Caco-2 (cell line): ENCODE results near the gene ARID1A. TPM values are rescaled to one million over a fixed set of nuclear protein-coding genes. Genes with fewer than 3 reads are reported as not detected.
A peak's percentile ranks its signal among the peaks of the same experiment; 100 is the strongest.

ENCODE experiments used
- BruUV-seq: library from RNA; stranded (reverse); fragments of 400-500 nt; replicated peaks from 2 replicates; lab custom pipeline; 2021; lab: Mats Ljungman, UMichigan
- CTCF ChIA-PET: fragments of 300-600 bp; sonication (Branson Sonifier 250); formaldehyde crosslinking; loops from one replicate; lab custom pipeline; 2022; ENCODE audit warnings: antibody characterized with exemption; lab: Charles Lee
- POLR2A ChIA-PET: fragments of 300-600 bp; sonication (Branson Sonifier 250); formaldehyde crosslinking; loops from one replicate; lab custom pipeline; 2022; ENCODE audit warnings: antibody characterized with exemption; lab: Charles Lee
- DNase-seq, 2 experiments: peaks; one replicate each; pipeline versions ENCODE4 v3.0.0 to v3.0.0-alpha.2; 2020 to 2022
- H3K27me3 ChIP-seq: replicated peaks from 2 replicates; pipeline ENCODE4 v1.6.0; 2011; ENCODE audit warnings: low read length; ENCODE audit not compliant: control insufficient read depth, insufficient read depth
- H3K36me3 ChIP-seq: 2 replicates; pipeline ENCODE4 v1.5.1; 2011; ENCODE audit warnings: low read length; ENCODE audit not compliant: control insufficient read depth, insufficient read depth
- H3K4me1 ChIP-seq: fragments of 250-450 bp; sonication (Bioruptor Pico); 2 replicates; pipeline ENCODE4 v1.5.1; 2020; ENCODE audit warnings: mild to moderate bottlenecking
- H3K4me3 ChIP-seq: 2 replicates; pipeline ENCODE4 v1.5.1; 2011; ENCODE audit warnings: low read depth, mild to moderate bottlenecking, control low read depth, low read length
- H3K9me3 ChIP-seq: fragments of 250-450 bp; sonication (Bioruptor Pico); 2 replicates; pipeline ENCODE4 v1.5.1; 2020; ENCODE audit warnings: mild to moderate bottlenecking, moderate library complexity
- H3K27ac Mint-ChIP-seq: one replicate; pipeline ENCODE4 v1.8.0; 2022; ENCODE audit warnings: mixed read lengths; ENCODE audit not compliant: unreplicated experiment
- H3K27me3 Mint-ChIP-seq: one replicate; pipeline ENCODE4 v1.8.0; 2022; ENCODE audit warnings: mixed read lengths; ENCODE audit not compliant: insufficient read depth, unreplicated experiment
- H3K36me3 Mint-ChIP-seq: one replicate; pipeline ENCODE4 v1.8.0; 2022; ENCODE audit warnings: mild to moderate bottlenecking, mixed read lengths; ENCODE audit not compliant: insufficient read depth, unreplicated experiment
- H3K4me1 Mint-ChIP-seq: one replicate; pipeline ENCODE4 v1.8.0; 2022; ENCODE audit warnings: low read depth, mixed read lengths; ENCODE audit not compliant: unreplicated experiment
- H3K4me3 Mint-ChIP-seq: one replicate; pipeline ENCODE4 v1.8.0; 2022; ENCODE audit warnings: mild to moderate bottlenecking, moderate library complexity, mixed read lengths; ENCODE audit not compliant: unreplicated experiment
- H3K9me3 Mint-ChIP-seq: one replicate; pipeline ENCODE4 v1.8.0; 2022; ENCODE audit warnings: mixed read lengths; ENCODE audit not compliant: unreplicated experiment
- intact Hi-C: fragments of 100-400 bp; cut with micrococcal nuclease; formaldehyde crosslinking; loops from one replicate; pipeline ENCODE4 v1.10.0; 2022; ENCODE audit not compliant: unreplicated experiment
- total RNA-seq: library from RNA; stranded (reverse); gene quantifications from 2 replicates; pipeline ENCODE4 v1.2.3, GENCODE V29; 2022
- TF ChIP-seq, protein P1 (sequence below), 2 experiments: fragments of 200-600 bp in 1 of 2; IDR thresholded peaks; 1 replicate in 1 of 2; 2 replicates in 1 of 2; pipeline versions ENCODE4 v1.5.1 to v1.8.0; 2011 to 2022; ENCODE audit warnings: antibody characterized with exemption in 1 of 2, control low read depth in 1 of 2, inconsistent platforms in 1 of 2, low read depth in 1 of 2, low read length in 1 of 2, mild to moderate bottlenecking in 1 of 2, moderate library complexity in 1 of 2; ENCODE audit not compliant: insufficient read depth in 1 of 2, severe bottlenecking in 1 of 2, unreplicated experiment in 1 of 2

Gene ARID1A
- total RNA-seq, 1 experiment from 2014 or later, result 66.5 TPM

DNA sequence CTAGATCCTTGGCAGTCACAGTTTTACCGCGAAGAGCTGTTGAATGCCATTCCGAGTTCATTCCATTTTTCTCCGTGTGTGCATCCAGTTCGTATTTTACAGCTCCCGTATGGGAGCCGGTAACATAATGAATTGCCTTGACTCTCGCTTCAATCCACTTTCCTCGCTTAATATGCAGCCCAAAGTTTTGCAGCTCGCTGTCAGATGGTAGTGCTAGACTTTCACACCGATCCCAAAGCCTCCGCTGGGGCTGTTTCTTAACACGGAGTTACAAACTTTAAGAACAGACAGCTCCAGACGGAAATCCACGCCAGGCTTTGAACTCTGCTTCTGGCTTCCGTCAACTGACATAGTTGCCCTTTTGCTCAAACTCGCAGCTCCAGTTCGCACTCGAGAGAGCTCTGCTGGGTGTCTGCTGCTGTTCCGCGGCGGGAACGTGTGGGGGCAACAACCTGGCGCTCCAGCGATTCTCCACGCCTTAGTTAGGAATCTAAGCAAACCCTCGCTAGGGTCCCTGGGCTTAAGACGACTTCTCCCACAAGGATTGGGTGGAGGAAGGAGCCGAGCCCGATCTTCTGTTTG, 3.5 kb upstream of the ARID1A start:
- no peaks in the 10 kb centered on the region for H3K9me3 Mint-ChIP-seq
- H3K4me3 ChIP-seq, result peak overlapping the region; percentile 45
- POLR2A ChIA-PET, result interaction anchor here (0.6 to 2.5 kb wide), 10 partner anchors 15 to 191 kb away, joined by 3 to 16 read pairs (median 4); partner anchors contain the start of genes PIGV and RPS6KA1
- no peaks in the 10 kb centered on the region for H3K27me3 Mint-ChIP-seq
- H3K27ac Mint-ChIP-seq, result peak overlapping the region; percentile 97
- H3K27me3 ChIP-seq, result no peaks in the 10 kb centered on the region
- H3K9me3 ChIP-seq, result no peaks in the 10 kb centered on the region
- TF ChIP-seq, protein P1, sequence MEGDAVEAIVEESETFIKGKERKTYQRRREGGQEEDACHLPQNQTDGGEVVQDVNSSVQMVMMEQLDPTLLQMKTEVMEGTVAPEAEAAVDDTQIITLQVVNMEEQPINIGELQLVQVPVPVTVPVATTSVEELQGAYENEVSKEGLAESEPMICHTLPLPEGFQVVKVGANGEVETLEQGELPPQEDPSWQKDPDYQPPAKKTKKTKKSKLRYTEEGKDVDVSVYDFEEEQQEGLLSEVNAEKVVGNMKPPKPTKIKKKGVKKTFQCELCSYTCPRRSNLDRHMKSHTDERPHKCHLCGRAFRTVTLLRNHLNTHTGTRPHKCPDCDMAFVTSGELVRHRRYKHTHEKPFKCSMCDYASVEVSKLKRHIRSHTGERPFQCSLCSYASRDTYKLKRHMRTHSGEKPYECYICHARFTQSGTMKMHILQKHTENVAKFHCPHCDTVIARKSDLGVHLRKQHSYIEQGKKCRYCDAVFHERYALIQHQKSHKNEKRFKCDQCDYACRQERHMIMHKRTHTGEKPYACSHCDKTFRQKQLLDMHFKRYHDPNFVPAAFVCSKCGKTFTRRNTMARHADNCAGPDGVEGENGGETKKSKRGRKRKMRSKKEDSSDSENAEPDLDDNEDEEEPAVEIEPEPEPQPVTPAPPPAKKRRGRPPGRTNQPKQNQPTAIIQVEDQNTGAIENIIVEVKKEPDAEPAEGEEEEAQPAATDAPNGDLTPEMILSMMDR (IDR thresholded peaks at IDR 0.05; ENCODE audit: insufficient read depth in 1 of 2, low read depth in 1 of 2, low read length in 1 of 2, severe bottlenecking in 1 of 2, unreplicated experiment in 1 of 2), result peak in 1 of 2 experiments; percentile 23
- H3K4me1 Mint-ChIP-seq, result peaks cover 17% of the 10 kb centered on the region
- no peaks in the 10 kb centered on the region for H3K36me3 ChIP-seq
- CTCF ChIA-PET, result interaction anchor here (0.5 to 2.2 kb wide), 7 partner anchors 15 to 1776 kb away, joined by 3 to 38 read pairs (median 3); partner anchors contain the start of gene PIGV
- H3K4me1 ChIP-seq, result peaks cover 24% of the 10 kb centered on the region
- no TSS peak for BruUV-seq
- H3K36me3 Mint-ChIP-seq, result peaks cover 37% of the 10 kb centered on the region
- no peak overlapping the region for H3K4me3 Mint-ChIP-seq
- peak; percentile 89 to 93 for DNase-seq
- intact Hi-C loops, result loop anchor here (1.0 to 10.0 kb wide), 4 partner anchors 15 to 172 kb away; partner anchors contain the start of gene SFN

DNA sequence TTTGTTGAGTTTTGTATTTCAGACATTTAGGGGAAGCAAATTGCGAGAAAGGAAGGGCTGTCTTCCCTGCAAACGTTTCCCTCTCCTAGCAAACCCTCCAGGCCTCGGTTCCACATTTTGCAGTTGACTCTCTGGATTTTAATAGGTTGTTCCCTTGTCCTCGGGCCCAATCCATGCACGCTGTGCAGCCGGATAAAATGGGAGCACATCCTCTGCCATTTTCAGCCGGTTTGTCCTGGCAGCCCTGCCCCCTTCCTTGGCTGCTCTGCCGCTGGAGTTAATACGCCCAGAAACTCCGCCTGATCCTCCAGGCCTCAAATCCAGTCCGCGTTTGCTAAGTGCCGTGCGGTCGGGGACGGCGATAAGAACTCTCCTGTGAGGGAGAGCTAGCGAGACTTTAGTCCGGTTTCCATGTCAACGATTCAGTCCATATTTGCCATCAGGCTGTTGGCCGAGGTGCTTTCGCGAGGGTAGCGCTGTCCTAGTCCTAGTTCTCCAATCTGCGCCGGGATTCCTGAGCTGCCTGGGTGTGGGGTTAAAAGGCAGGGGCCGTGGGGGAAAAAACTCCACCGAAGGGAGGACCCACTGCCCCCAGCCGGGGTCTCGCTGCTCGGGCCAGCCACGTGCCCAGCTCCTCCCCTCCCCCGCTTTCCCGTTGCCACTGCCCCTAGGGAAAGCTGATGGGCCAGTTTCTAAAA, 2.9 kb upstream of the ARID1A start:
- TF ChIP-seq, protein P1 (IDR thresholded peaks at IDR 0.05; ENCODE audit: insufficient read depth in 1 of 2, low read depth in 1 of 2, low read length in 1 of 2, severe bottlenecking in 1 of 2, unreplicated experiment in 1 of 2), result no peak
- H3K4me3 Mint-ChIP-seq, result no peak overlapping the region
- DNase-seq, result peak; percentile 95 to 97
- Histone ChIP-seq H3K9me3 (no peaks in the 10 kb centered on the region), H3K4me1 (peaks cover 24% of the 10 kb centered on the region), H3K27me3 (no peaks in the 10 kb centered on the region), H3K4me3 (peak overlapping the region; percentile 45), H3K36me3 (no peaks in the 10 kb centered on the region)
- ChIA-PET POLR2A (interaction anchor here (0.5 to 2.5 kb wide), 13 partner anchors 13 to 342 kb away, joined by 3 to 16 read pairs (median 5); partner anchors contain the start of genes PIGV, RPS6KA1 and TENT5B), CTCF (interaction anchor here (0.9 to 2.2 kb wide), 5 partner anchors 16 to 193 kb away, joined by 3 to 38 read pairs (median 7); partner anchors contain the start of gene PIGV)
- no peaks in the 10 kb centered on the region for H3K27me3 Mint-ChIP-seq
- H3K4me1 Mint-ChIP-seq, result peaks cover 17% of the 10 kb centered on the region
- H3K36me3 Mint-ChIP-seq, result peaks cover 37% of the 10 kb centered on the region
- H3K27ac Mint-ChIP-seq, result peak overlapping the region; percentile 97
- H3K9me3 Mint-ChIP-seq, result no peaks in the 10 kb centered on the region
- BruUV-seq, result no TSS peak
- intact Hi-C loops, result loop anchor here (1.0 to 10.0 kb wide), 4 partner anchors 16 to 172 kb away; partner anchors contain the start of gene SFN
